GM21526 (cell line): ENCODE results near the gene THG1L.
"Not testable (repeated sequence)": the region's sequence is repeated elsewhere in the genome, so short reads cannot be mapped to it uniquely, and the experiment has no call there.

Source experiments
- ATAC-seq: cut with Tn5 transposase; IDR thresholded peaks from one replicate; pipeline ENCODE4 v1.9.1; 2021; ENCODE audit warnings: moderate library complexity; ENCODE audit not compliant: unreplicated experiment, low FRiP score

THG1L gene

GRCh38 chr5:157726607-157727006 lies 4.6 kb upstream of the THG1L start:
- ATAC-seq = not testable (repeated sequence)

- ATAC-seq = not testable (repeated sequence)
These were observed 3.4 kb upstream of the THG1L start for GRCh38 chr5:157727858-157728257.

GRCh38 chr5:157729858-157730257 lies 1.4 kb upstream of the THG1L start:
- peak; percentile 73 for ATAC-seq

GRCh38 chr5:157730900-157731271 lies 334 bp upstream of the THG1L start:
- no peak for ATAC-seq

- no peak for ATAC-seq
These were observed 902 bp downstream of the THG1L start for GRCh38 chr5:157732130-157732514.

GRCh38 chr5:157732596-157733262 lies 1.5 kb downstream of the THG1L start:
- ATAC-seq = no peak

- no peak for ATAC-seq
These were observed 3.2 kb downstream of the THG1L start for GRCh38 chr5:157734436-157734835.

- no peak for ATAC-seq
These were observed 4.8 kb downstream of the THG1L start for GRCh38 chr5:157735991-157736390.

- ATAC-seq = no peak
These were observed 8.4 kb downstream of the THG1L start for GRCh38 chr5:157739388-157740228.

- no peak for ATAC-seq
These were observed 9.0 kb downstream of the THG1L start for GRCh38 chr5:157740229-157740610.

GRCh38 chr5:157741131-157741530 lies 9.9 kb downstream of the THG1L start:
- ATAC-seq = no peak

GRCh38 chr5:157743163-157744050 lies 12.2 kb downstream of the THG1L start, which contains the start of gene LSM11:
TSS of gene LSM11 (plus strand) at chr5:157743712. CDS start at chr5:157743751, 39 bp downstream.
- peak; percentile 92 for ATAC-seq

- peak; percentile 12 for ATAC-seq
These were observed 13.1 kb downstream of the THG1L start for GRCh38 chr5:157744051-157745011.

GRCh38 chr5:157745041-157745456 lies 13.8 kb downstream of the THG1L start:
- no peak for ATAC-seq

- no peak for ATAC-seq
These were observed 16.0 kb downstream of the THG1L start for GRCh38 chr5:157747173-157747740.

- ATAC-seq = no peak
These were observed 16.8 kb downstream of the THG1L start for GRCh38 chr5:157747766-157748700.

GRCh38 chr5:157748760-157749461 lies 17.7 kb downstream of the THG1L start:
- ATAC-seq = no peak

- ATAC-seq = no peak
These were observed 18.2 kb downstream of the THG1L start for GRCh38 chr5:157749462-157749799.
